Fibroblast of lung (primary cell): ENCODE measurements around the gene MIGA2. TPM values are rescaled to one million over a fixed set of nuclear protein-coding genes. Genes with fewer than 3 reads are reported as not detected.
"Not testable (repeated sequence)": the region's sequence is repeated elsewhere in the genome, so short reads cannot be mapped to it uniquely, and the experiment has no call there.

Experiments used
- DNase-seq, 2 donors: peaks; one replicate each; pipeline versions ENCODE4 v3.0.0 to v3.0.0-alpha.2; 2010; ENCODE audit warnings: low read depth in 2 of 2
- H2AFZ ChIP-seq: 2 replicates; pipeline ENCODE4 v1.5.1; 2012; ENCODE audit warnings: low read length, control low read depth, inconsistent platforms
- H3K27ac ChIP-seq: 2 replicates; pipeline ENCODE4 v1.5.1; 2011; ENCODE audit warnings: low read length, control low read depth; ENCODE audit not compliant: insufficient read depth
- H3K27me3 ChIP-seq: 2 replicates; pipeline ENCODE4 v1.5.1; 2011; ENCODE audit warnings: mild to moderate bottlenecking, low read length; ENCODE audit not compliant: control insufficient read depth, insufficient read depth
- H3K36me3 ChIP-seq: 2 replicates; pipeline ENCODE4 v1.5.1; 2011; ENCODE audit warnings: low read length; ENCODE audit not compliant: control insufficient read depth, insufficient read depth
- H3K4me1 ChIP-seq: 2 replicates; pipeline ENCODE4 v1.5.1; 2011; ENCODE audit warnings: low read length; ENCODE audit not compliant: control insufficient read depth, insufficient read depth; ENCODE audit errors: extremely low read depth
- H3K4me2 ChIP-seq: 2 replicates; pipeline ENCODE4 v1.5.1; 2011; ENCODE audit warnings: low read length, control low read depth; ENCODE audit not compliant: insufficient read depth; ENCODE audit errors: extremely low read depth
- H3K4me3 ChIP-seq, 4 experiments: fragments of 200-600 bp in 1 of 4; sonication (generic) in 1 of 4; replicated peaks in 1 of 4; 2 replicates each; pipeline ENCODE4 v1.5.1; 2011 to 2016; ENCODE audit warnings: low read length in 4 of 4, low read depth in 3 of 4, mild to moderate bottlenecking in 3 of 4, control low read depth in 2 of 4, inconsistent platforms in 1 of 4, mixed read lengths in 1 of 4; ENCODE audit not compliant: insufficient read depth in 1 of 4; ENCODE audit errors: control extremely low read depth in 1 of 4
- H3K79me2 ChIP-seq: 2 replicates; pipeline ENCODE4 v1.5.1; 2012; ENCODE audit warnings: mild to moderate bottlenecking, low read length, inconsistent platforms; ENCODE audit not compliant: control insufficient read depth, insufficient read depth
- H3K9ac ChIP-seq: 2 replicates; pipeline ENCODE4 v1.5.1; 2011; ENCODE audit warnings: mild to moderate bottlenecking, low read length, control low read depth; ENCODE audit not compliant: insufficient read depth
- H3K9me3 ChIP-seq: 2 replicates; pipeline ENCODE4 v1.5.1; 2012; ENCODE audit warnings: low read depth, low read length; ENCODE audit not compliant: control insufficient read depth, insufficient read depth
- H4K20me1 ChIP-seq: 2 replicates; pipeline ENCODE4 v1.5.1; 2011; ENCODE audit warnings: low read length; ENCODE audit not compliant: control insufficient read depth, insufficient read depth; ENCODE audit errors: extremely low read depth
- CTCF ChIP-seq, 2 donors: IDR thresholded peaks in 1 of 2; conservative IDR thresholded peaks in 1 of 2; 1 replicate in 1 of 2; 2 replicates in 1 of 2; pipeline ENCODE4 v1.5.1; 2011 to 2012; ENCODE audit warnings: low read length in 2 of 2, control low read depth in 1 of 2, inconsistent platforms in 1 of 2, low read depth in 1 of 2, mild to moderate bottlenecking in 1 of 2
- EZH2 ChIP-seq: IDR thresholded peaks from 2 replicates; pipeline ENCODE4 v1.5.1; 2012; ENCODE audit warnings: low read length, control low read depth, mild to moderate bottlenecking; ENCODE audit errors: missing control alignments
- polyA plus RNA-seq, 2 donors: library from polyadenylated mRNA; depleted of rRNA in 1 of 2; stranded (reverse) in 1 of 2; unstranded in 1 of 2; fragments of >200 nt; gene quantifications; 2 replicates each; pipeline ENCODE4 v1.2.1, GENCODE V29; 2011 to 2012; ENCODE audit warnings: missing spikeins in 1 of 2
- total RNA-seq: library from RNA; depleted of rRNA; stranded (reverse); fragments of >200 nt; gene quantifications from 2 replicates; pipeline ENCODE4 v1.2.1, GENCODE V29; 2014

MIGA2 gene
- total and polyA plus RNA-seq, 2 donors (not counting 1 experiment from before 2014, with no cell fraction given): 9.8 to 23.3 TPM

GRCh38 chr9:128999581-129000206, 36.7 kb upstream of the MIGA2 start:
- Histone ChIP-seq H3K9ac (no peak overlapping the region), H3K36me3 (peaks cover 38% of the 10 kb centered on the region), H3K4me2 (no peak overlapping the region), H3K4me1 (no peaks in the 10 kb centered on the region), H3K4me3 (no peak overlapping the region), H3K79me2 (no peaks in the 10 kb centered on the region), H3K27ac (no peak overlapping the region), H2AFZ (no peak overlapping the region), H4K20me1 (no peaks in the 10 kb centered on the region), H3K9me3 (no peaks in the 10 kb centered on the region), H3K27me3 (no peaks in the 10 kb centered on the region)
- TF ChIP-seq CTCF (conservative IDR thresholded peaks at IDR 0.05 in 1 of 2, IDR thresholded peaks at IDR 0.05 in 1 of 2; ENCODE audit: low read depth in 1 of 2, low read length in 2 of 2) (no peak), EZH2 (no peak)
- DNase-seq: no peak

- Histone ChIP-seq H3K9me3 (no peaks in the 10 kb centered on the region), H3K27me3 (no peaks in the 10 kb centered on the region), H3K4me2 (no peak overlapping the region), H3K79me2 (no peaks in the 10 kb centered on the region), H3K4me1 (peaks cover 3% of the 10 kb centered on the region), H3K9ac (no peak overlapping the region), H4K20me1 (no peaks in the 10 kb centered on the region), H2AFZ (no peak overlapping the region), H3K36me3 (peaks cover 40% of the 10 kb centered on the region), H3K27ac (no peak overlapping the region), H3K4me3 (no peak overlapping the region)
- no peak for DNase-seq
- TF ChIP-seq CTCF (conservative IDR thresholded peaks at IDR 0.05 in 1 of 2, IDR thresholded peaks at IDR 0.05 in 1 of 2; ENCODE audit: low read depth in 1 of 2, low read length in 2 of 2) (no peak), EZH2 (no peak)
Measured at GRCh38 chr9:129001504-129002325, 34.7 kb upstream of the MIGA2 start.

GRCh38 chr9:129002992-129003391, 33.4 kb upstream of the MIGA2 start:
- no peak for DNase-seq
- H3K4me3 ChIP-seq: no peak overlapping the region
- H3K79me2 ChIP-seq: no peaks in the 10 kb centered on the region
- H2AFZ ChIP-seq: no peak overlapping the region
- TF ChIP-seq EZH2: no peak
- TF ChIP-seq CTCF (conservative IDR thresholded peaks at IDR 0.05 in 1 of 2, IDR thresholded peaks at IDR 0.05 in 1 of 2; ENCODE audit: low read depth in 1 of 2, low read length in 2 of 2): no peak
- peaks cover 37% of the 10 kb centered on the region for H3K36me3 ChIP-seq
- H3K9ac ChIP-seq: no peak overlapping the region
- no peak overlapping the region for H3K27ac ChIP-seq
- no peaks in the 10 kb centered on the region for H3K27me3 ChIP-seq
- H4K20me1 ChIP-seq: no peaks in the 10 kb centered on the region
- no peaks in the 10 kb centered on the region for H3K9me3 ChIP-seq
- no peak overlapping the region for H3K4me2 ChIP-seq
- peaks cover 3% of the 10 kb centered on the region for H3K4me1 ChIP-seq

- not testable (repeated sequence) for H3K9me3 ChIP-seq, H3K4me1 ChIP-seq, H3K27ac ChIP-seq, H3K79me2 ChIP-seq, H3K4me3 ChIP-seq, DNase-seq, H2AFZ ChIP-seq, H4K20me1 ChIP-seq, H3K27me3 ChIP-seq, H3K4me2 ChIP-seq, H3K9ac ChIP-seq
- peaks cover 36% of the 10 kb centered on the region for H3K36me3 ChIP-seq
Measured at GRCh38 chr9:129004173-129004572, 32.3 kb upstream of the MIGA2 start.
